K562 (cell line): ENCODE measurements around the gene EDEM1. TPM values are rescaled to one million over a fixed set of nuclear protein-coding genes. Genes with fewer than 3 reads are reported as not detected.
A peak's percentile ranks its signal among the peaks of the same experiment; 100 is the strongest.

ENCODE experiments used
- ATAC-seq: fragments of 200-7000 bp; cut with Tn5 transposase; 3 replicates; pipeline ENCODE4 v1.9.1; 2020; ENCODE audit warnings: moderate library complexity
- BruUV-seq: library from RNA; stranded (reverse); fragments of 400-500 nt; replicated peaks from 2 replicates; lab custom pipeline; 2021; lab: Mats Ljungman, UMichigan
- CTCF ChIA-PET: fragments of 300-600 bp; formaldehyde crosslinking; extraction: SDS; loops from one replicate; lab custom pipeline; 2021; ENCODE audit warnings: low intra/inter-chr PET ratio; lab: Yijun Ruan, JAX
- POLR2A ChIA-PET: fragments of 300-600, 350-650 bp; sonication (Branson Sonifier 250); formaldehyde crosslinking; extraction: SDS; loops from one replicate; lab custom pipeline; 2021; ENCODE audit warnings: antibody characterized with exemption, inconsistent platforms; lab: Yijun Ruan, JAX
- DNase-seq, 4 experiments: peaks; one replicate each; pipeline versions ENCODE4 v3.0.0 to v3.0.0-alpha.2; 2011 to 2018; ENCODE audit warnings: low spot score in 3 of 4, mixed read lengths in 3 of 4; ENCODE audit errors: extremely low read depth in 1 of 4
- FAIRE-seq: peaks from 2 replicates; lab custom pipeline; 2011; peaks lifted over from hg19 to GRCh38; lab: Jason Lieb, UNC
- H2AFZ ChIP-seq: 2 replicates; pipeline ENCODE4 v1.6.0; 2011; ENCODE audit warnings: low read depth, low read length, control low read depth, inconsistent platforms
- H3K27ac ChIP-seq: fragments of 200-600 bp; 3 replicates; pipeline ENCODE4 v1.8.0; 2011; ENCODE audit warnings: low read depth, mild to moderate bottlenecking, control low read depth, inconsistent platforms, low read length, moderate library complexity, mixed read lengths; ENCODE audit errors: extremely low read depth
- H3K27me3 ChIP-seq, 2 experiments: fragments of 300-600 bp in 1 of 2; 2 replicates in 1 of 2; 3 replicates in 1 of 2; pipeline versions ENCODE4 v1.6.0 to v1.8.0; 2011; ENCODE audit warnings: inconsistent platforms in 2 of 2, low read length in 2 of 2, mild to moderate bottlenecking in 1 of 2, mixed read lengths in 1 of 2, moderate library complexity in 1 of 2; ENCODE audit not compliant: control insufficient read depth in 2 of 2, insufficient read depth in 2 of 2
- H3K36me3 ChIP-seq: fragments of 300-600 bp; 3 replicates; pipeline ENCODE4 v1.8.0; 2011; ENCODE audit warnings: mild to moderate bottlenecking, low read length, inconsistent platforms; ENCODE audit not compliant: control insufficient read depth, insufficient read depth
- H3K4me1 ChIP-seq, 2 experiments: fragments of 200-600 bp in 1 of 2; replicated peaks in 1 of 2; 2 replicates in 1 of 2; 3 replicates in 1 of 2; pipeline versions ENCODE4 v1.5.1 to v1.8.0; 2011; ENCODE audit warnings: inconsistent platforms in 2 of 2, low read length in 2 of 2, mild to moderate bottlenecking in 1 of 2, mixed read lengths in 1 of 2, moderate library complexity in 1 of 2; ENCODE audit not compliant: control insufficient read depth in 2 of 2, insufficient read depth in 2 of 2
- H3K4me2 ChIP-seq: 2 replicates; pipeline ENCODE4 v1.6.1; 2011; ENCODE audit warnings: low read length, control low read depth, inconsistent platforms, mixed read lengths; ENCODE audit not compliant: insufficient read depth
- H3K4me3 ChIP-seq: fragments of 200-600 bp; sonication (generic), shearing (Covaris generic); 2 replicates; pipeline ENCODE4 v1.5.1; 2016; ENCODE audit warnings: control low read depth, inconsistent platforms
- H3K79me2 ChIP-seq: fragments of 200-600 bp; 3 replicates; pipeline ENCODE4 v1.8.0; 2011; ENCODE audit warnings: low read length, inconsistent platforms; ENCODE audit not compliant: control insufficient read depth, insufficient read depth
- H3K9ac ChIP-seq, 2 experiments: 2 replicates each; pipeline versions ENCODE4 v1.6.0 to v1.6.1; 2011; ENCODE audit warnings: low read depth in 2 of 2, low read length in 2 of 2, control low read depth in 1 of 2, inconsistent platforms in 1 of 2, mild to moderate bottlenecking in 1 of 2, mixed read lengths in 1 of 2; ENCODE audit not compliant: insufficient read depth in 1 of 2
- H3K9me1 ChIP-seq: one replicate; pipeline ENCODE4 v1.6.0; 2011; ENCODE audit warnings: inconsistent platforms, mild to moderate bottlenecking, low read length, moderate library complexity; ENCODE audit not compliant: control insufficient read depth, insufficient read depth
- H3K9me3 ChIP-seq: replicated peaks from 2 replicates; pipeline ENCODE4 v1.5.1; 2011; ENCODE audit warnings: low read depth, low read length, inconsistent platforms; ENCODE audit not compliant: control insufficient read depth, insufficient read depth
- H4K20me1 ChIP-seq: replicated peaks from 2 replicates; pipeline ENCODE4 v1.6.1; 2011; ENCODE audit warnings: low read length, inconsistent platforms, mixed read lengths; ENCODE audit not compliant: control insufficient read depth, insufficient read depth
- CXXC5 ChIP-seq: fragments of 250-450 bp; sonication (Bioruptor Pico); IDR thresholded peaks from 2 replicates; pipeline ENCODE4 v1.8.0; 2022; ENCODE audit warnings: inconsistent platforms, mild to moderate bottlenecking, moderate library complexity
- FOXA3 ChIP-seq, 2 experiments: fragments of 450-650 bp in 1 of 2; sonication (generic) in 1 of 2; formaldehyde crosslinking; IDR thresholded peaks in 1 of 2; conservative IDR thresholded peaks in 1 of 2; 2 replicates each; pipeline versions ENCODE4 v1.4.0 to v1.8.0; 2020 to 2022; ENCODE audit warnings: mild to moderate bottlenecking in 2 of 2, missing genetic modification reagents in 1 of 2
- HMG20B ChIP-seq: fragments of 250-450 bp; sonication (Bioruptor Pico); IDR thresholded peaks from 2 replicates; pipeline ENCODE4 v1.5.0; 2021; ENCODE audit warnings: mild to moderate bottlenecking
- MTF1 ChIP-seq: fragments of 250-450 bp; sonication (Bioruptor Pico); IDR thresholded peaks from 2 replicates; pipeline ENCODE4 v1.9.0; 2021; ENCODE audit warnings: moderate library complexity, mild to moderate bottlenecking, inconsistent platforms, borderline replicate concordance
- STAT5B ChIP-seq: fragments of 250-450 bp; sonication (Bioruptor Pico); IDR thresholded peaks from 2 replicates; pipeline ENCODE4 v1.8.0; 2021; ENCODE audit warnings: mild to moderate bottlenecking, inconsistent platforms
- TRIM24 ChIP-seq, 2 experiments: fragments of 450-650 bp; IDR thresholded peaks; 2 replicates each; pipeline ENCODE4 v1.6.1; 2016
- ZKSCAN8 ChIP-seq: fragments of 200-800 bp; sonication (Bioruptor generic); IDR thresholded peaks from 2 replicates; pipeline ENCODE4 v1.6.1; 2016; ENCODE audit warnings: missing genetic modification characterization, missing compliant biosample characterization
- ZNF165 ChIP-seq: fragments of 250-450 bp; sonication (Bioruptor Pico); IDR thresholded peaks from 2 replicates; pipeline ENCODE4 v1.4.0; 2020; ENCODE audit warnings: borderline replicate concordance
- ZNF609 ChIP-seq: sonication (generic); formaldehyde crosslinking; IDR thresholded peaks from 2 replicates; pipeline ENCODE4 v1.8.1; 2023; ENCODE audit warnings: missing genetic modification reagents, mild to moderate bottlenecking, borderline replicate concordance
- ZNF75A ChIP-seq: fragments of 450-650 bp; formaldehyde crosslinking; IDR thresholded peaks from 2 replicates; pipeline ENCODE4 v1.4.0; 2020; ENCODE audit warnings: mild to moderate bottlenecking
- WGBS: fragments of 100-300 bp; shearing (Covaris generic); methylation state at CpG from one replicate; pipeline ENCODE4 v1.1.6; 2016; ENCODE audit warnings: low coverage, mixed read lengths; ENCODE audit not compliant: insufficient coverage; ENCODE audit errors: missing lambda C conversion rate; 5-methylcytosine and 5-hydroxymethylcytosine counted together
- in situ Hi-C: fragments of 300-500 bp; cut with MboI; formaldehyde crosslinking; loops from 4 replicates; pipeline ENCODE4 v1.15.0; 2018; ENCODE audit warnings: inconsistent platforms, mixed read lengths
- intact Hi-C: fragments of 100-400 bp; cut with micrococcal nuclease; formaldehyde crosslinking; loops from 2 replicates; pipeline ENCODE4 v1.14.2; 2022
- polyA plus RNA-seq, 8 experiments: library from polyadenylated mRNA; depleted of rRNA in 4 of 8; stranded (reverse) in 5 of 8; unstranded in 3 of 8; fragments of >200 nt; fragmentation: Nextera tagmentation in 2 of 8; fragmentation: Illumina TruSeq in 1 of 8; extraction: Ambion mirVana in 2 of 8; extraction: Trizol in 1 of 8; gene quantifications; 2 replicates each; pipeline versions ENCODE4 v1.2.1 to v1.2.3, GENCODE V29; 2011 to 2014; ENCODE audit warnings: inconsistent platforms in 1 of 8, missing spikeins in 1 of 8
- total RNA-seq, 7 experiments: library from RNA; depleted of rRNA in 6 of 7; stranded (reverse); fragments of >200 nt in 6 of 7; fragmentation: Illumina TruSeq in 2 of 7; extraction: Trizol in 2 of 7; gene quantifications; 2 replicates each; pipeline versions ENCODE4 v1.2.1 to v1.2.3, GENCODE V29; 2011 to 2021; ENCODE audit warnings: low replicate concordance in 1 of 7
- TF ChIP-seq, protein P1 (sequence below): sonication (generic); formaldehyde crosslinking; IDR thresholded peaks from 2 replicates; pipeline ENCODE4 v1.8.1; 2023; ENCODE audit warnings: mild to moderate bottlenecking, missing genetic modification reagents
- TF ChIP-seq, protein P2 (sequence below): fragments of 250-450 bp; sonication (Bioruptor Pico); IDR thresholded peaks from 2 replicates; pipeline ENCODE4 v1.8.0; 2022; ENCODE audit warnings: moderate library complexity, mild to moderate bottlenecking, inconsistent platforms

The EDEM1 gene
- total and polyA plus RNA-seq, 9 of the 15 experiments (the other 6 are each of a cell fraction or from before 2014, with no cell fraction given), result 6.2 to 36.7 (median 14.3) TPM

DNA sequence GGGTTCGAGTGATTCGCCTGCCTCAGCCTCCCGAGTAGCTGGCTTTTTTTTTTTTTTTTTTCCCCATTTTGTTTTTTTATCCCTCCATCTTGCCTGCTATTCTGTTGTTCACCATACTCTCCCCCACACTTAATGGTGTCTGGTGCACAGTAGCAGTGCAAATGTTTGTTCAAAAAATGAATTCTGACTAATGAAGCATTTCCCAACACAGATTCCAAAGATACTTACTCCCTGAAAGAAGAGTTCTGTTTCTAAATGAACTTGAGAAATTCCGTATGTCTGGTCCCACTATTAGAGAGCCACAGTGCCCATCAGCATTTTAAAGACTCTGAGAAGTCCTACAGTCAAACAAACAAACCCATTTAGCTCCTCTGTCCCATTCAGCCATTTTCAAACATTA lies 9.5 kb downstream of the EDEM1 start (continued):
- no peak for TF ChIP-seq MTF1 (CRISPR knock-in tag)
- TF ChIP-seq ZNF75A, result 0 out of 2 replicates have a peak, but pooled peaks have one; percentile 1
- TF ChIP-seq CXXC5 (CRISPR knock-in tag), result 0 out of 2 replicates have a peak, but pooled peaks have one; percentile 13
- TF ChIP-seq, protein P1, sequence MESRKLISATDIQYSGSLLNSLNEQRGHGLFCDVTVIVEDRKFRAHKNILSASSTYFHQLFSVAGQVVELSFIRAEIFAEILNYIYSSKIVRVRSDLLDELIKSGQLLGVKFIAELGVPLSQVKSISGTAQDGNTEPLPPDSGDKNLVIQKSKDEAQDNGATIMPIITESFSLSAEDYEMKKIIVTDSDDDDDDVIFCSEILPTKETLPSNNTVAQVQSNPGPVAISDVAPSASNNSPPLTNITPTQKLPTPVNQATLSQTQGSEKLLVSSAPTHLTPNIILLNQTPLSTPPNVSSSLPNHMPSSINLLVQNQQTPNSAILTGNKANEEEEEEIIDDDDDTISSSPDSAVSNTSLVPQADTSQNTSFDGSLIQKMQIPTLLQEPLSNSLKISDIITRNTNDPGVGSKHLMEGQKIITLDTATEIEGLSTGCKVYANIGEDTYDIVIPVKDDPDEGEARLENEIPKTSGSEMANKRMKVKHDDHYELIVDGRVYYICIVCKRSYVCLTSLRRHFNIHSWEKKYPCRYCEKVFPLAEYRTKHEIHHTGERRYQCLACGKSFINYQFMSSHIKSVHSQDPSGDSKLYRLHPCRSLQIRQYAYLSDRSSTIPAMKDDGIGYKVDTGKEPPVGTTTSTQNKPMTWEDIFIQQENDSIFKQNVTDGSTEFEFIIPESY (CRISPR knock-in tag), result 0 out of 2 replicates have a peak, but pooled peaks have one; percentile 5
- TF ChIP-seq FOXA3 (CRISPR knock-in tag; conservative IDR thresholded peaks at IDR 0.05 in 1 of 2, IDR thresholded peaks at IDR 0.05 in 1 of 2), result 0 out of 4 replicates have a peak, but pooled peaks of 1 of the 2 experiments have one; percentile 17
- TF ChIP-seq ZNF165, result no peak

GRCh38 chr3:5197470-5198312 lies 10.2 kb downstream of the EDEM1 start:
- no TSS peak for BruUV-seq
- H2AFZ ChIP-seq, result no peak overlapping the region
- peak overlapping the region; percentile 50 for H3K27ac ChIP-seq
- peaks cover 57% of the 10 kb centered on the region for H3K36me3 ChIP-seq
- no peak for FAIRE-seq
- ChIA-PET CTCF (no interaction called here), POLR2A (interaction anchor here (0.6 to 4.3 kb wide), 11 partner anchors 9 to 380 kb away, joined by 3 to 33 read pairs (median 4); partner anchors contain the start of gene EDEM1)
- H3K4me3 ChIP-seq, result no peak overlapping the region
- no peaks in the 10 kb centered on the region for H3K9me1 ChIP-seq
- in situ Hi-C loops (no loop called here), intact Hi-C loops (no loop called here)
- 0 out of 2 replicates have a peak, but pooled peaks cover 4% of the 10 kb centered on the region for H4K20me1 ChIP-seq
- H3K9me3 ChIP-seq, result no peaks in the 10 kb centered on the region
- 66% methylated on average over 6 of the region's 8 CpGs for WGBS
- ATAC-seq, result peak; percentile 83
- peak overlapping the region in 1 of 2 experiments; percentile 32; a peak in 2 of 4 replicates for H3K9ac ChIP-seq
- peaks cover 21% of the 10 kb centered on the region for H3K79me2 ChIP-seq
- DNase-seq, result peak in 2 of 4 experiments; percentile 30 to 55
- H3K27me3 ChIP-seq, result no peaks in the 10 kb centered on the region
- H3K4me1 ChIP-seq, result peaks cover 0 to 50% of the 10 kb centered on the region in 2 experiments; a peak in 4 of 5 replicates
- H3K4me2 ChIP-seq, result peak overlapping the region; percentile 9; the same call in 1 of the 2 replicates
- TF ChIP-seq ZKSCAN8 (CRISPR knock-in tag) (no peak), ZNF609 (CRISPR knock-in tag) (no peak), STAT5B (CRISPR knock-in tag) (peak; percentile 48; the same call in 1 of the 2 replicates), HMG20B (CRISPR knock-in tag) (no peak), TRIM24 (IDR thresholded peaks at IDR 0.05) (peak; percentile 95)
- TF ChIP-seq, protein P2, sequence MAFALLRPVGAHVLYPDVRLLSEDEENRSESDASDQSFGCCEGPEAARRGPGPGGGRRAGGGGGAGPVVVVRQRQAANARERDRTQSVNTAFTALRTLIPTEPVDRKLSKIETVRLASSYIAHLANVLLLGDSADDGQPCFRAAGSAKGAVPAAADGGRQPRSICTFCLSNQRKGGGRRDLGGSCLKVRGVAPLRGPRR, result peak; percentile 85; the same call in 1 of the 2 replicates
